SU-DHL-6 (cell line): Measurements from ENCODE around the gene COL12A1.
"Not testable (repeated sequence)": the region's sequence is repeated elsewhere in the genome, so short reads cannot be mapped to it uniquely, and the experiment has no call there.

ENCODE experiments used
- H2AFZ ChIP-seq: fragments of 200-600 bp; sonication (generic); 2 replicates; pipeline ENCODE4 v1.6.1; 2014; ENCODE audit warnings: low read depth, mild to moderate bottlenecking, moderate library complexity, mixed read lengths, antibody characterized with exemption, low read length; ENCODE audit not compliant: severe bottlenecking
- H3F3A ChIP-seq: fragments of 200-600 bp; shearing (Covaris generic); 2 replicates; pipeline ENCODE4 v1.6.0; 2016; ENCODE audit warnings: antibody characterized with exemption, mild to moderate bottlenecking; ENCODE audit not compliant: insufficient read depth
- H3K27ac ChIP-seq: fragments of 200-600 bp; sonication (generic); 2 replicates; pipeline ENCODE4 v1.5.1; 2016; ENCODE audit warnings: low read depth, mild to moderate bottlenecking, low read length, moderate library complexity, mixed read lengths
- H3K27me3 ChIP-seq: fragments of 200-600 bp; sonication (generic), shearing (Covaris generic); 2 replicates; pipeline ENCODE4 v1.6.0; 2014; ENCODE audit warnings: mild to moderate bottlenecking, low read length
- H3K36me3 ChIP-seq: fragments of 200-600 bp; sonication (generic); 2 replicates; pipeline ENCODE4 v1.6.1; 2014; ENCODE audit warnings: mild to moderate bottlenecking, low read length, mixed read lengths
- H3K4me2 ChIP-seq: fragments of 300-600, 200-600 bp; shearing (Covaris generic), sonication (generic); 2 replicates; pipeline ENCODE4 v1.6.0; 2014; ENCODE audit warnings: low read length, low read depth, mild to moderate bottlenecking; ENCODE audit not compliant: poor library complexity, severe bottlenecking
- H3K4me3 ChIP-seq: fragments of 200-600 bp; sonication (generic); 2 replicates; pipeline ENCODE4 v1.5.1; 2014; ENCODE audit warnings: antibody characterized with exemption, low read length, mild to moderate bottlenecking, mixed read lengths; ENCODE audit not compliant: insufficient read depth, poor library complexity, severe bottlenecking
- H3K79me2 ChIP-seq: fragments of 200-600 bp; sonication (generic); 2 replicates; pipeline ENCODE4 v1.6.1; 2014; ENCODE audit warnings: mild to moderate bottlenecking, low read length, moderate library complexity; ENCODE audit not compliant: insufficient read depth
- H3K9ac ChIP-seq: fragments of 200-600 bp; sonication (generic); 2 replicates; pipeline ENCODE4 v1.7.0; 2014; ENCODE audit warnings: mild to moderate bottlenecking, low read length
- H3K9me2 ChIP-seq: fragments of 200-600 bp; sonication (generic); replicated peaks from 2 replicates; pipeline ENCODE4 v1.6.1; 2014; ENCODE audit warnings: low read length; ENCODE audit not compliant: insufficient read depth
- H3K9me3 ChIP-seq: fragments of 200-600 bp; sonication (generic); 2 replicates; pipeline ENCODE4 v1.6.1; 2014; ENCODE audit warnings: low read length, mixed read lengths; ENCODE audit not compliant: insufficient read depth
- H4K20me1 ChIP-seq: fragments of 200-600 bp; sonication (generic); 2 replicates; pipeline ENCODE4 v1.6.1; 2014; ENCODE audit warnings: low read depth, mild to moderate bottlenecking, antibody characterized with exemption, low read length, moderate library complexity, mixed read lengths
- EZH2phosphoT487 ChIP-seq: fragments of 200-600 bp; sonication (generic), shearing (Covaris generic); conservative IDR thresholded peaks from 2 replicates; pipeline ENCODE4 v1.6.1; 2018; ENCODE audit warnings: mild to moderate bottlenecking, antibody characterized with exemption, low read length, moderate library complexity, mixed read lengths
- TF ChIP-seq, protein P1 (sequence below): fragments of 200-600 bp; sonication (generic); IDR thresholded peaks from one replicate; pipeline ENCODE4 v1.5.1; 2017; ENCODE audit warnings: antibody characterized with exemption, mild to moderate bottlenecking, low read length, moderate library complexity; ENCODE audit not compliant: insufficient read depth, poor library complexity, severe bottlenecking

The COL12A1 gene

DNA sequence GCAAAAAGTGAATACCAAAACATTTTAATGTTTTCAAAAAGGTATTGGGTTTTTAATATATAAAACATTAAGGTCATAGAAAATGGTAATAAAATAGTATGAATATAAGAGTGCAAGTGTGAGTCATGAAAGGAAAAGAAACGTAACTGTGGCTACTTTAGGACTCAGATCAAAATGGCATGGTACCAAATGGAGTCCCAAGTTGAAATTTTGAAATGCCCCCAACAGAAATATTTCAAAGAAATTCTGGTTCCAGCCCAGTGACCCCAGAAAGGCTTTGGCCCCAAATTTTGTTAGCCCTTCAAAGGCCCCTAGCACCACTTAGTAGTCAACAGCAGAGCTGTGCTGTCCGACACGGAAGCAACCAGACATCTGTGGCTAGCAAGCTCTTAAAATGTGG, 6.0 kb downstream of the COL12A1 start:
- TF ChIP-seq, protein P1, sequence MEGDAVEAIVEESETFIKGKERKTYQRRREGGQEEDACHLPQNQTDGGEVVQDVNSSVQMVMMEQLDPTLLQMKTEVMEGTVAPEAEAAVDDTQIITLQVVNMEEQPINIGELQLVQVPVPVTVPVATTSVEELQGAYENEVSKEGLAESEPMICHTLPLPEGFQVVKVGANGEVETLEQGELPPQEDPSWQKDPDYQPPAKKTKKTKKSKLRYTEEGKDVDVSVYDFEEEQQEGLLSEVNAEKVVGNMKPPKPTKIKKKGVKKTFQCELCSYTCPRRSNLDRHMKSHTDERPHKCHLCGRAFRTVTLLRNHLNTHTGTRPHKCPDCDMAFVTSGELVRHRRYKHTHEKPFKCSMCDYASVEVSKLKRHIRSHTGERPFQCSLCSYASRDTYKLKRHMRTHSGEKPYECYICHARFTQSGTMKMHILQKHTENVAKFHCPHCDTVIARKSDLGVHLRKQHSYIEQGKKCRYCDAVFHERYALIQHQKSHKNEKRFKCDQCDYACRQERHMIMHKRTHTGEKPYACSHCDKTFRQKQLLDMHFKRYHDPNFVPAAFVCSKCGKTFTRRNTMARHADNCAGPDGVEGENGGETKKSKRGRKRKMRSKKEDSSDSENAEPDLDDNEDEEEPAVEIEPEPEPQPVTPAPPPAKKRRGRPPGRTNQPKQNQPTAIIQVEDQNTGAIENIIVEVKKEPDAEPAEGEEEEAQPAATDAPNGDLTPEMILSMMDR = no peak
- TF ChIP-seq EZH2phosphoT487 = no peak
- no peak overlapping the region for H3K9ac ChIP-seq
- H3K4me3 ChIP-seq = no peak overlapping the region
- H3K9me3 ChIP-seq = no peaks in the 10 kb centered on the region
- H3K79me2 ChIP-seq = no peaks in the 10 kb centered on the region
- no peaks in the 10 kb centered on the region for H3K36me3 ChIP-seq
- no peak overlapping the region for H3K4me2 ChIP-seq
- H2AFZ ChIP-seq = no peak overlapping the region
- no peaks in the 10 kb centered on the region for H3K9me2 ChIP-seq
- no peaks in the 10 kb centered on the region for H3F3A ChIP-seq
- H3K27ac ChIP-seq = no peak overlapping the region
- no peaks in the 10 kb centered on the region for H4K20me1 ChIP-seq
- H3K27me3 ChIP-seq = no peaks in the 10 kb centered on the region

DNA sequence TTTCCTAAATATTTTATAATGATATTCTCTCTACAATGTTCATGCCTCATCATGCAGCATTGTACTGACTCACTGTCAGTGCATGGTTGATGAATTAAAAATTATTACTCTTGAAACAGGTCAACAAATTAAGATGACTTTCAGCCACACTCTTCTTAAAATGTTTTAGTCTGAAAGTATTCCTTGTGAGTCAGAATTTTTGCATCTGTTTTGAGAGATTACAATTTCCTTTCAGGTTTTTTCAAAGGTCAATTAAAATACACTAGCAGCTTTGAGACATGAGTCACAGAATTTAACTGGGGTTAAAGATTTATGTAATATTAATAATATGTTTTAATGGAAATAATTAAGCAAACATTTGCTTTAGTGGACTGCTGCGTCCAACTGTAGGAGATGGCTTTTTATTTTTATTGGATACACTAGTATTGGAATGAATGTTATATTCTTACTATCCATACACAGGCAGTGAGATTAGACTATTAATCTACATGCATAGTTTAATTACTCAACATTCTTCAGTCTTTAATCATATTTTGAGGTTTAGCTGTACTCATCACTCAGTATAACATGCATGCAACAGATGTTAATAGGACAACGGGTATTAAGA, 9.7 kb downstream of the COL12A1 start:
- Histone ChIP-seq H3K36me3 (no peaks in the 10 kb centered on the region), H3K27me3 (no peaks in the 10 kb centered on the region), H3K79me2 (no peaks in the 10 kb centered on the region), H3K4me2 (no peak overlapping the region), H2AFZ (no peak overlapping the region), H3K9ac (no peak overlapping the region), H3K9me3 (no peaks in the 10 kb centered on the region), H3K4me3 (no peak overlapping the region), H3K9me2 (no peaks in the 10 kb centered on the region), H4K20me1 (no peaks in the 10 kb centered on the region), H3F3A (no peaks in the 10 kb centered on the region), H3K27ac (no peak overlapping the region)
- TF ChIP-seq EZH2phosphoT487 = no peak
- TF ChIP-seq, protein P1 = no peak

DNA sequence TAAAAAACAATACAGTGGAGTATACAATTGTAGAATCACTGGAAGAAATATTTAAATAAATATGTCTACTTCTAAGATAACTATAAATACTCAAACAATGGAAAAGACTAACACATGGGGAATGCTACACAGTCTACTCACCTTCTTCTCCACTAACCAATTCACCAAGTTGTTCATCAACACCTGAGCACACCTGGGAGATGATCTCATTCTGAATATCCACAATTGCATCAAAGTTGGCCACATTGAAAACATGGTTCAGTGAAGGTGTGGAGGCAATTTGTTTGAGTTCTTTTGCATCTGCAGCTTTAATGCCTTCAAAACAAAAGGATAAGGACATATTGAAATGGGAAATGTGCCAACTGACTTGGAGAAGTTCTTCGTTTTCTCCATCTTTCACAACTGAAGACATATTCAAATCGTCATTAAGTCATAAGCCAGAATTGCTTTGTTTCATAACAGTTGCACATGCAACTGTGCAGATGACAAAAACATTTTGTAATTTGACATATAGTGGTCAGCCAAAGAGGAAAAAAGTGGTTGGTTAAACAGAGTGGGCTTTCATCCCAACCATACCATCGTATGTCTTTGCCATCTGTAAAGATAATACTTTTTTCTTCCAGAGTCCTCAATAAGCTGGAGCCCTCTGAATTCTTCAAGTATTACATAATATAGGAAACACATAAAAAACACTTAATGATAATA, 17.5 kb downstream of the COL12A1 start:
- Histone ChIP-seq H3K27ac (no peak overlapping the region), H3K36me3 (no peaks in the 10 kb centered on the region), H3K9ac (no peak overlapping the region), H3K79me2 (no peaks in the 10 kb centered on the region), H3K9me2 (no peaks in the 10 kb centered on the region), H3F3A (no peaks in the 10 kb centered on the region), H3K4me2 (no peak overlapping the region), H3K9me3 (no peaks in the 10 kb centered on the region), H4K20me1 (no peaks in the 10 kb centered on the region), H3K27me3 (no peaks in the 10 kb centered on the region), H2AFZ (no peak overlapping the region), H3K4me3 (no peak overlapping the region)
- TF ChIP-seq EZH2phosphoT487 = no peak
- TF ChIP-seq, protein P1 = no peak

DNA sequence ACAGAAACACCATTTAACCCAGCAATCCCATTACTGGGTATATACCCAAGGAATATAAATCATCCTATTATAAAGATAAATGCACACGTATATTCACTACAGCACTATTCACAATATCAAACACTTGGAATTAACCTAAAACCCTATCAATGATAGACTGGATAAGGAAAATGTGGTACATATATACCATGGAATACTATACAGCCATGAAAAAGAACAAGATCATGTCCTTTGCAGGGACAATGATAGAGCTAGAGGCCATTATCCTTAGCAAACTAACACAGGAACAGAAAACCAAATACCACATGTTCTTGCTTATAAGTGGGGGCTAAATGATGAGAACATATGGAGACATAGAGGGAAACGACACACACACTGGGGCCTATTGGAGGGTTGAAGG, 19.3 kb downstream of the COL12A1 start:
- H3K27me3 ChIP-seq, H3K4me2 ChIP-seq, H3K9me3 ChIP-seq, H3K79me2 ChIP-seq, H2AFZ ChIP-seq, H3K9me2 ChIP-seq, H3K4me3 ChIP-seq, H3K36me3 ChIP-seq, H4K20me1 ChIP-seq, H3K27ac ChIP-seq, H3K9ac ChIP-seq, H3F3A ChIP-seq: not testable (repeated sequence)
